HG03520 (cell line): Measurements from ENCODE around the gene MYOG.

Experiments
- ATAC-seq: cut with Tn5 transposase; IDR thresholded peaks from one replicate; pipeline ENCODE4 v1.9.1; 2021; ENCODE audit warnings: mild to moderate bottlenecking, moderate library complexity; ENCODE audit not compliant: unreplicated experiment

Gene MYOG

GRCh38 chr1:203035111-203036000 is 50.5 kb downstream of the MYOG start:
- ATAC-seq, result no peak

GRCh38 chr1:203034422-203035110 is 51.2 kb downstream of the MYOG start:
- ATAC-seq, result no peak

- ATAC-seq, result no peak
These were observed 51.9 kb downstream of the MYOG start for GRCh38 chr1:203033917-203034316.

DNA sequence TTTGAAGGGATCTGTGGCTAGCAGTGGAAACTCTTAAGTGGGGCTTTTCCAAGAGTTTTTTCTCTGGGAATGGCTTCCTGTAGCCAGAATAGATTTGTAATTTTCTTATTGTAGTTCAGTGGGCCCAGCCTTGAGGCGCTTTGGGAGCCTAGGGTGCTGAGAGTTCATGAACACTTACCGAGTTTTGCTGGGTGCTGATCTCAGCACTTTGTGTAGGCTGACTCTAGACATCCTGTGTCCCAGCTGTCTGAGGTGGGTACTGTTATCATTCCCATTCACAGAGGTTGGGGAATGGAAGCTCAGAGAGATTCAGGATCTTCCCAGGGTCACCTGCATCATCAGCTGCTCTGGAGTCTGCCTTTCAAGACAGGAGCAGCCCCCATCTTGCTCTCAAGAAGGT is 52.5 kb downstream of the MYOG start:
- ATAC-seq, result no peak
